Activated CD4-positive, alpha-beta T cell treated with anti-CD3 and anti-CD28 coated beads, Interleukin-2, Interleukin-6, amounts not matched to agents 100 ng/mL and 50 ng/mL, durations not matched to agents 16 hours and 8 hours (primary cell): ENCODE measurements around the gene RALGPS1.
"Not testable (repeated sequence)": the region's sequence is repeated elsewhere in the genome, so short reads cannot be mapped to it uniquely, and the experiment has no call there.

Source experiments
- DNase-seq: peaks from one replicate; pipeline ENCODE4 v3.0.0-alpha.2; 2020

The RALGPS1 gene

DNA sequence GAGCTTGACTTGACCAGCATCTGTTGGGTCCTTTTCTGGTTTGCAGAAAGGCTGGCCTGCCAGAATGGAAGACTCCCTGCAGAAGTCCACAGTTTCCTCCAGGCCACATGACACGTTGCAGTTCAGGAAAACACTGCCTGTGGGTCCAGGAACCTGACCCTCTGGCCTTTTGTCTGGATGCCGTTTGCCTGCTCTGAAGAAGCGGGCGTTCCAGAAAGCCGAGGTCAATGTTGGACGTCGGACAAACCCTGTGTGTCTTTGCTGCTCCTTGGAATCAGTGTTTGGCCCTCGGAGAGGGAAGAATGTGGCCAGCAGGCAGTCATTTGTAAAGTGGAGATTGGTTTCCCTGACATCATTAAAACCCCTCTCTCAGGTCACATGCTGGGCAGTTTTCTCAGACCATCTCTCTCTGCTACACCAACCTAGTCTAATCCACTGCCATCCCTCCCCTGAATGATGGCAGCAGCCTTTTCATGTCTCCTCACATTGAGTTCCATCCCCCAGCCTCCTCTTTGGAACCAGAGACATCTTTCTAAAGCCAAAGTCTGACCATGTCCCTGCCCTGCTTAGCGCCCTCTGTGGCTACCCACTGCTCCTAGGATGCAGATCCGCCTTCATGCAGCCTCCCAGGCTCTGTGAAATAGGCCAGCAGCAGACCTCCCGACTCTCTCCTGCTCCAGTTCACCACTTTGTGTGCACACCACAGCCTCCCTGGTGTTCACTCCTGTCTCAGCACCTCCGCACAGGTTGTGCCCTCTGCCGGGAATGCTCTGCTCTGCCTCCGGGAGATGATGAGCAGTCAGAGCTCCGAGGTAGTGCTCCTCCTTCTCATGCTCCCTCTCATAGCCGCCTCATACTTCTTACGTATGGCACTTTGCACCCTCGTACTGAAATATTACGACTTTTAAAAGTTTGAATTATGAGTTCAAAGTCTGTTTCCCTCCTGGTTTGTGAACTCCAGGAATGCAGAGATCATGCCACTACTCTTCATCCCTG is 75.6 kb downstream of the RALGPS1 start:
- DNase-seq, result no peak

DNA sequence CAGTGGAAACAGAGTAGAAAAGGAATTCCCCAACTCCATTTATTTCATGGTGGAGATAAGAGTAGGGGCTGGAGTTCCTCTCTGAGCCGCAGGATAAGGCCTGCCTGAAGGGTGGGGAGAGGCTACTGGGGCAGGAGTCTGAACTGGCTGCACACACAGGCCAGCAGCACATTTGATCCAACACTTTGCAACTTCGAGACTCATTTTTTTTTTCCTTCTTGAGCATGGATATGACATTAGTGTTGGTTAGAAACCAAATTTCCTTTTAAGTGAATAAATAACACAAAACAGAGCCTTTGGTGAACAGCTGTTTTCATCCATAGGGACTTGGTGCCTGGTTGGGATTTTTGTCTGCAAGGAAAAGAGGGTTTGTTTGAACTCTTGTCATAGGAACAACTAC is 76.6 kb downstream of the RALGPS1 start:
- DNase-seq, result no peak

DNA sequence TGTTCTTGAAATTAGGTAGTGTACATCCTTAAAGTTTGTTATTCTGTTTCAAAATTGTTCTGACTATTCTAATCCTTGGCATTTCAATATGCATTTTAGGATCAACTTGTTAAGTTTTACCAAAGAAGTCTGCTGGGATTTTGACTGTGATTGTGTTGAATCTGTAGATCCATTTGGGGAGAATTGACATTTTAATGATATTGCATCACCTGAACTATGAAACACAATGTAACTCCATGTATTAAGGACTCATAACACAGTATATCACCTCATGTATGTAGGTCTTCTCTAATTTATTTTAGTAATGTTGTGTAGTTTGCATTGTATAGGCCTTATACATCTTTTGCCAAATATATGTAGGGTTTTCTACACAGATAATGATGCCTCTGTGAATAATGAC is 77.8 kb downstream of the RALGPS1 start:
- no peak for DNase-seq

DNA sequence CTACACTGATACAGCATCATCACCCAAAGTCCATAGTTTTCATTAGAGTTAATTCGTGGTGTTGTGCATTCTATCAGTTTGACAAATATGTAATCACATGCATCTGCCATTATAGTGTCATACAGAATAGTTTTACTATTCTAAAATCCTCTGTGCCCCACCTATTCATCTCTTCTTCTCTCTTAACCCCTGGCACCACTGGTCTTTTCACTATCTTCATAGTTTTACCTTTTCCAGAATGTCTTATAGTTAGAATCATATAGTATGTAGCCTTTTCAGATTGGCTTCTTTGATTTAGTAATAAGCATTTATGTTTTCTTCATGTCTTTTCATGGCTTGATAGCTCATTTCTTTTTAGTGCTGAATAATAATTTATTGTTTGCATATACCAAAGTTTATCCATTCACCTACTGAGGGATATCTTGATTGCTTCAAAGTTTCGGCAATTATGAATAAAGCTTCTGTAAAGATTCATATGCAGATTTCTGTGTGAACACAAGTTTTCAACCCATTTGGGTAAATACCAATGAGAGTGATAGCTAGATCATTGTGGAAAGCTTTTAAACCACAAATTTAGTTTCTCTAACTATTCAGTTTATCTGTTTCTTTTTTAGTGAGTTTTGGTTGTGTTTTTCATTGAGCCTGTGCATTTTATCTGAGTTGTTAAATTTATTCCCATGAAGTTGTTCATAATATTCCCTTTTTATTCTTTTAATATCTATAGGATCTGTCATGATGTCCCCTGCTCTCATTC is 84.9 kb downstream of the RALGPS1 start:
- DNase-seq, result peak; percentile 16

DNA sequence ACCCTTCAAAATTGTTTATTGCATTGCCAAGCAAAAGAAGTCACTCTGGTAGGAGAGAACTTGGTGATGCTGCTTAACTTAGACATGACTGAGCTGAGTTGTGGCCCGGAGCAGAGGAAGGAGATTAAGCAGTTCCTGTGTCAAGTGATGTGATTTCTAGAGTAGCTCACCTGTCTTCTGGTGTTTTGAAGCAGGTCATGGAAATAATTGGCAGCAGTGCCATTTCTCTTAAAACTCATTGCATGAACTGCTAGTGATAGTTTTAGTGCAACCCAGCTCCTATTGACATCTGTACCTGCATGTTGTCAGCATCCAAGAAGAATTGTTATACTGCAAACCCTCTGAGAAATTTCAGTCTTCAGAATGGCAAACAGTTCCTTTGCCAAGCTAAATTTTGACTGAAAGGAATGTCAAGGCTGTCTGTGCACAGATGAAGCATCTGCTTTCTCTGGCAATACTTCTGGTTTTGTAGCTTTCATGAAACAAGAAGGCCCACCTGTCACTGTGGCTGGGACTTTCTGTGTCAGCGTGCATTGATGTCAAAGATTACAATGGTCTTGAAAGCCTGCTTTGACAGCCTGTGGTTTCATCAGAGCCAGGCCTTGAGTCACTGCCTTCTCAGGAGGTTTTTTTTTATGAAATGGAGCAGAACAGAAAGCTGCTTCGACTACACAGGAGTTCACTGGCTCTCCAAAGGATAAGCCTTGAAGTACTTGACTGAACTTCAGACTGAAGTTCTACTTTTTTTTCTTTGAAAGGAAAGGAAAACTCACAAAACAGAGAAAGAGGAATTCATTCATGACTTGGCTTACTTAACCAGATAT is 90.6 kb downstream of the RALGPS1 start:
- DNase-seq, result peak; percentile 90

DNA sequence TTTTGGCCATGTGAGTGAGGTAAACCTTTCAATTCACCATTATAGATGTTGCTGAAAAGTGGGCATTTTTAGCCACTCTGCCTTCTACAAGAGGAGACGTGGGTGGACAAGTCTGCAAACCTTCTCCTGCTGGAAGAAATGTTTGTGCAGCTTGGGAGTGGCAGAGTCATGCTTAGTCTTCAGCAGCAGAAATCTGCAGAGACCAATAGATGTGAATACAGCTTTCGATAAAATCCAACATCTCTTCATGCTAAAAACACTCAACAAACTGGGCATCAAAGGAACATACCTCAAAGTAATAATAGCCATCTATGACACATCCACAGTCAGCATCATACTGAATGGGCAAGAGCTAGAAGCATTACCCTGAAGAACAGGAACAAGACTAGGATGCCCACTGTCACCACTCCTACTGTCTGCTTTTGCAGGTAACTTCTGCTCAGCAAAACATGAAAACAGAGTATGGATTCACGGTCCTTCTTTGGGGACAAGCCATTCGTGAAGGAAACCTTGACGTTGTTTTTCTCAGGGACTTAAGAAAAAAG is 91.3 kb downstream of the RALGPS1 start:
- no peak for DNase-seq

DNA sequence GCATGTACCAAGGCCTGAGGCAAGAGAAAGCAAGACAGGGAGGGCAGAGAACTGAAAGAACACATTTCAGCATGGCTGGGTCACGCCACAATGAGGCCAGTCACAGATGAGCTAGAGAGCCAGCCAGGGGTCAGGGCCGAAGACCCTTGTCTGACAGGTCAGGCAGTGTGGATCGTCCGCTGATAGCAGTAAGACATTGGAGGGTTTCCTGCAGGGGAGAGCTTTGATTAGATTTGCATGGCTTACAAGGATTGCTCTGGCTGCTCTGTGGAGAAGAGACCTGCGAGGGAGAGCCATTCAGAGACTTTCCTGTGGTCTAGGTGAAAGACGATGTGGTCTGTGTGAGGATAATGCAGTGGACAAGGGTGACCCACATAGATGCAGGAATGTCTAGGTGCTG is 93.1 kb downstream of the RALGPS1 start:
- DNase-seq, result no peak

DNA sequence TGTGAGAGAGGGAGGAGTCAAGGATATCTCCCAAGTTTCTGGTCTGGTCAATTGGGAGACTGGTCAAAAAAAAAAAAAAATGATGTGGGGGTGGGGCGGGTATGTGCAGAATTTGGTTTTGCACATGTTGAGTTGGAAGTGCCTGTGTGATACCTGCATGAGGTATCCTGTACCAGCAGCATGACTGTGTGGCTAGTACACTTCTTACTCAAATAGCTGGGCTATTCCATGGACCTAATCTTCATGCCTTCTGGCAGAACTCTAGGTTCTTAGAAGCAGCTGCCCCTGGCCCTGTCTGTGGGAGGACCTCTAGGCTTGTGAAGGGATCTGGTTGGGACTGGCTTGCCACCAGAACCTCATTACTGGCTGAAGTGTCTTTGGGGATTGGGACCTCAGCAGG is 93.5 kb downstream of the RALGPS1 start:
- DNase-seq, result no peak

DNA sequence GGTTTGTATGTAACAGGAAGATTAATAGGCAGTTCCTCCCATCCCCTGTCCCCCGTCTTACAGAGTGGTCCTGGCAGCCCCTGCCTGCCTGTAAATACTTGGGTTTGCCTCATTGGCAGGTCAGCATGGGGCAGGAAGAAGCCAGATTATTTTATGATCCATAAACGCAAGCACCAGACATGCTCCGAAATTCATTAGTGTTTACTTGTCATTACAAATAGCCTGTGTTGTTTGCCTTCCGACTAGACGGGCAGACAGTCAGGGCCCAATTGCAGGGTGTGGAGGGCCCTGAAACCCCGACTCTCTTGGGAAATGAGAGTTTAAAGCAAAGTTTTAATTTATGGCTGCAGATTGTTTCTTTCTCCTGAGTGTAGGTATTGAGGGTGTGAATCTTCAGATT is 97.2 kb downstream of the RALGPS1 start:
- DNase-seq, result no peak

DNA sequence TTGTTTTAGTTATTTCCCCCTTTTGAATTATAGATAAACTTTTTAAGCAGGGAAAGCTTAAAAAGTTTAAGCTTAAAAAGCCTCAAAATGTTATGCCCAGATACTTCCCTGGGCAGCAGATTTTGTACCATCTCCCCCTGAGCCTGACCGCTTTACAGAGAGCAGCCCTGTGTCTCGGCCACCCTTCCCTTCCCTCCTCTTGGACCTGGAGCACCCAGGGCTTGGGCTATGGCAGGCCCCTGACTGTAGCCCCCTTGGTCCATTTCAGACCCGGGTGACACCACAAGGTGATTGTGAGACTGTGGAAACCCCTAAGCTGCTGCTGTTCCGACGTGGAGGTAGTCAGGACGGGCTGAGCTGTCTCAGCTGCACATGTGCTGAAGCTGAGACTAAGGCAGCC is 97.7 kb downstream of the RALGPS1 start:
- no peak for DNase-seq

DNA sequence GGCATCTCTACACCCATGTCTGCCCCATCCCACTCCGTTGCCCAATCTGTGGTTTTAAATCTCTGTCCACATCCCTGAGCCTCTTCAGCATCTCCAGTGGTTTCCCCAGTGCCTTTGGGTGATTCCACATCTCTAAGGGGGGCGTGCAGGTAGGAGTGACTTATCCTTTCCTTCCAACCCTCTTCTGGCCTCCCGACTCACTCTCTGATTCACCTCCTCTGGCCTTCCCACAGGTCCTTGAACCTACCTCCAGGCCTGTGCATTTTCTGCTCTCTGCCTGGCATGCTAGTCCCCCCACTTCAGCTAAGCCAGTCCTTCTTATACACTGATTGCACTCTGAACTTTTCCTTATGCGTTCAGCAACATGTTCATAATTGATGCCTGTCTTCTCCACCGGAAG is 99.0 kb downstream of the RALGPS1 start:
- no peak for DNase-seq

DNA sequence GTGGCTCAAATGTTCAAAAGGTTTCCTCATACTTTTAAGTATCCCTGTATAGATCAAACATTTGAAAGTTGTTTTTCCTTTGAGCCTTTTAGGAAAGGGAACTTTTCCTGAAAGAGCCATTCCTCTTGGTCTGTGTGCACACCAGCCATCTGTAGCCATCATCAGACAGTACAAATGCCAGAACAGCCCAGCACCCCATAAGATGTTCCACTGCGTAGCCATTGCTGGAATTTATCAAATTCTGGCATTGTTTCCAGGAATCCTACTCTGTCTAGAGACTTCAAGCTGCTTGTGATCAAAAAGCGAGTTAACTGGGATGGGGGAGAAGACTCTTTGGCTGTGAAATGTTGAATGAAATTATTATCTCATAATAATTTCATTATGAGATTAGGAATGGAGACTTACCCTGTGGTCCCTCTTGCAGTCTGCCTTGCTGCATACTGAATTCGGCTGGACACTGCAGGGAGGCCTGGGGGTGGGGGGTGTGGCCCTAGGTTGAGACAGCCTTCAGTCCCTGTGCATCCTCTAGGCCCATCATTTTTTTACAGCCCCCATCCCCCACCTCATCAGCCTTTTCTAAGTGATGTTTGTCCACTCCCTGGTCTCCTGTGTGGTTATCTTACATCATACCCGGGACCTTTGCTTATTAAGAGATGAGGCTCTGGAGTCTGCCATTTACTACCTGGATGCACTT is 99.8 kb downstream of the RALGPS1 start:
- no peak for DNase-seq

DNA sequence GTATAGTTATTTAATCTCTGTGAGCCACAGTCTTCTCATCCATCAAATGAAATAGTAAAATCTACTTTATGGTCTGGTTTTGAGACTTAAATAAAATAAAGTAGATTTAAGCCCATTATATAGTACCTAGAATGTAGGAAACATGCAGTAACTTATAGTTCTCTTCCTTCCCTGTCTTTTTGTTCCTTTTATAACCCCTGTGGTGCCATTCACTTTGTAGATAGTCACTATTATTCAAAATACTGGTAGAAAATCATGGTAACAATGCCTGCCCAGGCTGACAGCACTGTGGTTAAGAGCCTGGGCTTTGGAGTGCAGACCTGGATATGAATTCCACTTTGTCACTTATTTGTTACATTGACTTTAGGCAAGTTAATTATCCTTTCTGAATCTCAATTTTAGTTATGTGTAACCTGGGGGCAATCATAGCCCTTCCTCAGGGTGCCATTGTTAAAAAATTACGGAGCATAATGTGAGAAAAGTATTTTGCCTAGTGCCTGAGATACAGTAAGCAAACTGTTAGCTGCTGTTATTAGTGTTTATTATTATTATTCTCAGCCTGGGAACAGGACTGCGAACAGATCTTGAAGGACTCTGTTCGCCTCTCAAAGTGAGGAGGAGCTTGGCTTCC is 100.4 kb downstream of the RALGPS1 start:
- DNase-seq, result no peak

DNA sequence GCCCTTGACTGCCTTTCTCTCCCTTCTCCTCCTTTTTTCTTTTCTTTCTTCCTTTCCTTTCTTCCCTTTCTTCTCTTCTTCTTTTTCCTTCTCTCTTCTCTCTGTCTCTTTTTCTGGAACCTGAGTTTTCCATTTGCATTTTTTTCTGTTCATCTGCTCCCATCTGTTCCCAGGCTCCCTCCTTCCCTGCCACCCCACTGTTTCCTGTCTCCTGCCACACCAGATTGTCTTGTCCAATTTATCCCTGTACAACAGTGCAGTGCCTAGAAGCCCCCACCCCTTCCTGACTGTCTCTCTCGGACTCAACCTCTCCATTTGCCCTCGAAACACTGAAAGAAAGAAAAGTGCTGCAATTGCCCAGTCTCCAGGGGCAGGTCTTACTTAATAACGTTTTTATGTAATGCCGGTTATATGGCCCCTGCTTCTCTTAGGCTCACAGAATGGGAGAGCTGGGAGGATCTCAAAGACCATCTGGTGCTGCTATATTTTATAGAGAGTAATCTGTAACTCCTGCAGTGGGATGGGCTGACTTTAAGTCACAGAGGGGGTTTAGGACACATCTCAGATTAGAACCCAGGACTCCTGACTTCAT is 101.4 kb downstream of the RALGPS1 start:
- no peak for DNase-seq

DNA sequence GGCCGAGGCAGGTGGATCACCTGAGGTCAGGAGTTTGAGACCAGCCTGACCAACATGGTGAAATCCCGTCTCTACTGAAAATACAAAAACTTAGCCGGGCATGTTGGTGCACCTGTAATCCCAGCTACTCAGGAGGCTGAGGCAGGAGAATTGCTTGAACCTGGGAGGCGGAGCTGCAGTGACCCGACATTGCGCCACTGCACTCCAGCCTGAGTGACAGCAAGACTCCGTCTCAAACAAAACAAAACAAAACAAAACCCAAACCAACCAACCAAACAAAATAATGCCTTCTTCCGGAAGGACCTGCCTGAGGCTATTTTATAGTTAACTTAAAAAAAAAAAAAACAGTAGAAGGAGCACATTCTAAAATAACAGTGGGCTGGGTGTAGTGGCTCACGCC is 103.4 kb downstream of the RALGPS1 start:
- DNase-seq, result not testable (repeated sequence)

DNA sequence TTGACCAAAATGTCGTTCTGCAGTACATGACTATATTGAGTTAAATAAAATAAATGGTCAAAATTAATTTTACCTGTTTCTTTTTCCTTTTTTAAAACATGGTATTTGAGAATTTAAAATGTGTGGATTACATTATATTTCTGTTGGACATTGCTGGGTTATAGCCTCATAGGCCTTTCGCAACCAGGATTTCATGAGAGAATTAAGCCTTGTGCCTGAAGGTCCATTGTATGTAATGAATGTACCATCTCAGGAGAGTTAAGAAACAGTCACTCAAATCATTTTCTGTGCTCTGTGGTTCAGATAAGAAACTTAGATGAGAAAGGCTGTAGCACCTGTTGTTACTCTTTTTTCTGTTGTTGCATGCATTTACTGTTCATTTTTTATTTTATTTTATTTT is 104.4 kb downstream of the RALGPS1 start:
- no peak for DNase-seq

DNA sequence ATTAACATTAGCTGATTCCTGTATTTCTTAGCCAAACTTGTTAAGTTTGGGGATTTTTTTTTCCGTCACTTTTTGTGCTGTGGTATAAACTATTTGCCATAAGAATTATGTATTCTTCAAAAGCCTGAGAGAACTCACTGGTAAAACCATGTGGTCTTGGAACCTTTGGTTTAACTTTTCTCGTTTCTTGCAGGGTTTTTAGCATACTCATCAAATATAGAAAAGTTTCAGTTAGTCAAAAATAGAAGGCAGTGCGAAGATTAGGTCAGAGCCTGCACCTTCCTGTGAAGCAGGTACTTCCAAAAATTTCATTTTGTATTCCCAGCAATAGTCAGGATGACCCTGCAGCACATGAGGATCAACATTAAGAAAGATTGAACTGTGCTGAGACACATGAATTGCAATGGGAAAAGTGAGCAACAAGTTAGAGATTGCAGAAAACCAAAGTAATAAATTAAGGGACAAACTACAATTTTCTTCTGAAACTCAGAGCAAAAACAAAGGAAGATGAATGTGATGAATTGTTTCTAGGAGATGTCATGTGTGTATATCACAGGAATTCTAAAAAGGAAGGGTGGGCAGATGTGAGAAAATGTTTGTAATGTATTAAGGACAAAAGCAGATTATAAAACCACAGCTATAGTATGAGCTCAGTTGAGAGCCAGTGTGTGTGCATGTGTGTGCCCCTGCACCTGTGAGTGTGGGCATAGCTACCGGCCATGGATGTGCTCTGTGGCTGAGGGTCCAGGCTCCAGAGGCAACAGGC is 105.6 kb downstream of the RALGPS1 start:
- DNase-seq, result no peak

DNA sequence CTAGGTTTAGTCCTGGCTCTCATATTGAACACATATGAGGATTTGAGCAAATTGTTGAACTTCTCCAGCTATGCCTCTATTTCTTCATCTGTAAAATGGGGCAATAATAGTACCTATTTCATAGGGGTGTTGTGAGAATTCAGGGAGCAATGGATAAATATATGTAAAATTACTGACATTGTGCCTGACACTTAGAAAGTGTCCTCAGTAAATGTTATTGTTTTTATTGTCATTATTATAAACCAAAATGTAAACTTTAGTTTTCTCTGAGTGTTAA is 106.2 kb downstream of the RALGPS1 start:
- no peak for DNase-seq

DNA sequence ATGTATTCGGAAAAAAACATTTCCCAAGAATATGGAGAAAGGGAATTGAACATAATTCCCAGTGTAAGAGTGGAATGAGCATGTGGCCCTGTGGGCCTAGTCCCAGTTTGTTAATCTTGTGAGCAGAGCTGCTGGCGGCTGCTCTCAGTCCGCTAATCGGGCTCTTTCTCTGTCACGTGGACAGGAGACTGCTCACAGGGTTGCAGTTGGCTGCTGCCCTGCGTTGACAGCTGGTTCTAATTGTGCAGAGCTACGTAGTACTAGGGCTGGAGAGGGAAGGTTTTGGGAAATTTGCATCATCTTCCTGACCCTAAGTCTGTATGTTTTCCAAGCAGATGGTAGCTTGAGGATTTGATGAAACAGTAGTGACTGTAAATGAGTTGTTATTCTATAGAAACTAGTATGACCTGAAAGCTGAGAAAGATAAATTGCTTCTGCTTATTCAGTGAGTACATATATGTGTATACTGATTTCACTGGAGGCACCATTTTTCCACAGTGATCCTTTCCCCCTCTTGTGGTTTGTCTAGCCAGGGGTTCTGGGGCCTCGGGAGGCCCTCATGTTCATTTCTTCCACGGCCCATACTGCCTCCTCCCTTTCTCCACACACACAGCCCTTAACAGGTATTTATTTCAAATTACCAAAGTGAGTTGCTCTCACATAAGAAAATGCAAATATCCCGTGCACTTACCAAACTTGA is 107.2 kb downstream of the RALGPS1 start:
- DNase-seq, result no peak
